ENCODE results near the gene RGS6.

GRCh38 chr14:72538387-72538786 lies 606.2 kb downstream of the RGS6 start:
- TF ChIP-seq CTCF (IDR thresholded peaks at IDR 0.05) (no peak), POLR2AphosphoS5 (IDR thresholded peaks at IDR 0.05) (no peak), EP300 (IDR thresholded peaks at IDR 0.05) (no peak)
